ENCODE data around the gene GOSR2.

GRCh38 chr17:46896991-46897390 lies 26.0 kb upstream of the GOSR2 start:
- TF ChIP-seq POLR2AphosphoS5 (IDR thresholded peaks at IDR 0.05; ENCODE audit: low read depth, low read length) (no peak), SIN3A (IDR thresholded peaks at IDR 0.05; ENCODE audit: borderline replicate concordance, insufficient read depth, low read length) (no peak), TAF1 (IDR thresholded peaks at IDR 0.05; ENCODE audit: borderline replicate concordance, insufficient read depth, low read length) (no peak)
- TF ChIP-seq, protein P1, sequence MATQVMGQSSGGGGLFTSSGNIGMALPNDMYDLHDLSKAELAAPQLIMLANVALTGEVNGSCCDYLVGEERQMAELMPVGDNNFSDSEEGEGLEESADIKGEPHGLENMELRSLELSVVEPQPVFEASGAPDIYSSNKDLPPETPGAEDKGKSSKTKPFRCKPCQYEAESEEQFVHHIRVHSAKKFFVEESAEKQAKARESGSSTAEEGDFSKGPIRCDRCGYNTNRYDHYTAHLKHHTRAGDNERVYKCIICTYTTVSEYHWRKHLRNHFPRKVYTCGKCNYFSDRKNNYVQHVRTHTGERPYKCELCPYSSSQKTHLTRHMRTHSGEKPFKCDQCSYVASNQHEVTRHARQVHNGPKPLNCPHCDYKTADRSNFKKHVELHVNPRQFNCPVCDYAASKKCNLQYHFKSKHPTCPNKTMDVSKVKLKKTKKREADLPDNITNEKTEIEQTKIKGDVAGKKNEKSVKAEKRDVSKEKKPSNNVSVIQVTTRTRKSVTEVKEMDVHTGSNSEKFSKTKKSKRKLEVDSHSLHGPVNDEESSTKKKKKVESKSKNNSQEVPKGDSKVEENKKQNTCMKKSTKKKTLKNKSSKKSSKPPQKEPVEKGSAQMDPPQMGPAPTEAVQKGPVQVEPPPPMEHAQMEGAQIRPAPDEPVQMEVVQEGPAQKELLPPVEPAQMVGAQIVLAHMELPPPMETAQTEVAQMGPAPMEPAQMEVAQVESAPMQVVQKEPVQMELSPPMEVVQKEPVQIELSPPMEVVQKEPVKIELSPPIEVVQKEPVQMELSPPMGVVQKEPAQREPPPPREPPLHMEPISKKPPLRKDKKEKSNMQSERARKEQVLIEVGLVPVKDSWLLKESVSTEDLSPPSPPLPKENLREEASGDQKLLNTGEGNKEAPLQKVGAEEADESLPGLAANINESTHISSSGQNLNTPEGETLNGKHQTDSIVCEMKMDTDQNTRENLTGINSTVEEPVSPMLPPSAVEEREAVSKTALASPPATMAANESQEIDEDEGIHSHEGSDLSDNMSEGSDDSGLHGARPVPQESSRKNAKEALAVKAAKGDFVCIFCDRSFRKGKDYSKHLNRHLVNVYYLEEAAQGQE (IDR thresholded peaks at IDR 0.05; ENCODE audit: insufficient read depth in 1 of 2, low read depth in 2 of 2, low read length in 2 of 2), result no peak
